ENCODE results near the gene API5.

The API5 gene

GRCh38 chr11:43367382-43368178, 55.8 kb downstream of the API5 start:
- H3K36me3 ChIP-seq (ENCODE audit: control insufficient read depth, insufficient read depth, low read length) = peaks cover 3% of the 10 kb centered on the region
- no peak overlapping the region for H3K27ac ChIP-seq (ENCODE audit: low read depth, low read length)
- no peaks in the 10 kb centered on the region for H3K27me3 ChIP-seq (ENCODE audit: control insufficient read depth, insufficient read depth, low read length)
- H3K4me1 ChIP-seq (ENCODE audit: control insufficient read depth, insufficient read depth, low read length) = no peaks in the 10 kb centered on the region
- H3K9ac ChIP-seq (ENCODE audit: low read length) = no peak overlapping the region
- H3K4me3 ChIP-seq (ENCODE audit: low read length) = no peak overlapping the region

GRCh38 chr11:43376065-43376464, 64.3 kb downstream of the API5 start:
- H3K4me1 ChIP-seq (ENCODE audit: control insufficient read depth, insufficient read depth, low read length) = no peaks in the 10 kb centered on the region
- no peak overlapping the region for H3K4me3 ChIP-seq (ENCODE audit: low read length)
- no peaks in the 10 kb centered on the region for H3K27me3 ChIP-seq (ENCODE audit: control insufficient read depth, insufficient read depth, low read length)
- no peak overlapping the region for H3K9ac ChIP-seq (ENCODE audit: low read length)
- H3K27ac ChIP-seq (ENCODE audit: low read depth, low read length) = no peak overlapping the region
- peaks cover 2% of the 10 kb centered on the region for H3K36me3 ChIP-seq (ENCODE audit: control insufficient read depth, insufficient read depth, low read length)

GRCh38 chr11:43376594-43376993, 64.8 kb downstream of the API5 start:
- no peak overlapping the region for H3K27ac ChIP-seq (ENCODE audit: low read depth, low read length)
- H3K36me3 ChIP-seq (ENCODE audit: control insufficient read depth, insufficient read depth, low read length) = peaks cover 2% of the 10 kb centered on the region
- no peak overlapping the region for H3K4me3 ChIP-seq (ENCODE audit: low read length)
- H3K9ac ChIP-seq (ENCODE audit: low read length) = no peak overlapping the region
- no peaks in the 10 kb centered on the region for H3K4me1 ChIP-seq (ENCODE audit: control insufficient read depth, insufficient read depth, low read length)
- no peaks in the 10 kb centered on the region for H3K27me3 ChIP-seq (ENCODE audit: control insufficient read depth, insufficient read depth, low read length)

- Histone ChIP-seq H3K4me1 (ENCODE audit: control insufficient read depth, insufficient read depth, low read length) (no peaks in the 10 kb centered on the region), H3K36me3 (ENCODE audit: control insufficient read depth, insufficient read depth, low read length) (peaks cover 2% of the 10 kb centered on the region)
These were observed 65.6 kb downstream of the API5 start for GRCh38 chr11:43377389-43377788.

GRCh38 chr11:43378897-43379296, 67.1 kb downstream of the API5 start:
- peaks cover 2% of the 10 kb centered on the region for H3K36me3 ChIP-seq (ENCODE audit: control insufficient read depth, insufficient read depth, low read length)
- H3K27ac ChIP-seq (ENCODE audit: low read depth, low read length) = no peak overlapping the region
- H3K9ac ChIP-seq (ENCODE audit: low read length) = no peak overlapping the region
- no peak overlapping the region for H3K4me3 ChIP-seq (ENCODE audit: low read length)
- no peaks in the 10 kb centered on the region for H3K4me1 ChIP-seq (ENCODE audit: control insufficient read depth, insufficient read depth, low read length)
- H3K27me3 ChIP-seq (ENCODE audit: control insufficient read depth, insufficient read depth, low read length) = no peaks in the 10 kb centered on the region

More at GRCh38 chr11:43377389-43377788, 65.6 kb downstream of the API5 start:
- no peak overlapping the region for H3K4me3 ChIP-seq (ENCODE audit: low read length)
- H3K27ac ChIP-seq (ENCODE audit: low read depth, low read length) = no peak overlapping the region
- no peaks in the 10 kb centered on the region for H3K27me3 ChIP-seq (ENCODE audit: control insufficient read depth, insufficient read depth, low read length)
- no peak overlapping the region for H3K9ac ChIP-seq (ENCODE audit: low read length)

- Histone ChIP-seq H3K27me3 (ENCODE audit: control insufficient read depth, insufficient read depth, low read length) (no peaks in the 10 kb centered on the region), H3K36me3 (ENCODE audit: control insufficient read depth, insufficient read depth, low read length) (peaks cover 2% of the 10 kb centered on the region), H3K4me3 (ENCODE audit: low read length) (no peak overlapping the region), H3K4me1 (ENCODE audit: control insufficient read depth, insufficient read depth, low read length) (no peaks in the 10 kb centered on the region), H3K27ac (ENCODE audit: low read depth, low read length) (no peak overlapping the region), H3K9ac (ENCODE audit: low read length) (no peak overlapping the region)
These were observed 70.0 kb downstream of the API5 start for GRCh38 chr11:43381802-43382201.

GRCh38 chr11:43382614-43383013, 70.8 kb downstream of the API5 start:
- no peaks in the 10 kb centered on the region for H3K27me3 ChIP-seq (ENCODE audit: control insufficient read depth, insufficient read depth, low read length)
- H3K36me3 ChIP-seq (ENCODE audit: control insufficient read depth, insufficient read depth, low read length) = peaks cover 2% of the 10 kb centered on the region
- no peak overlapping the region for H3K27ac ChIP-seq (ENCODE audit: low read depth, low read length)

GRCh38 chr11:43384393-43384792, 72.6 kb downstream of the API5 start:
- no peaks in the 10 kb centered on the region for H3K4me1 ChIP-seq (ENCODE audit: control insufficient read depth, insufficient read depth, low read length)

More at GRCh38 chr11:43382614-43383013, 70.8 kb downstream of the API5 start:
- Histone ChIP-seq H3K4me1 (ENCODE audit: control insufficient read depth, insufficient read depth, low read length) (no peaks in the 10 kb centered on the region), H3K9ac (ENCODE audit: low read length) (no peak overlapping the region), H3K4me3 (ENCODE audit: low read length) (no peak overlapping the region)

GRCh38 chr11:43392713-43393112, 80.9 kb downstream of the API5 start:
- Histone ChIP-seq H3K27me3 (ENCODE audit: control insufficient read depth, insufficient read depth, low read length) (no peaks in the 10 kb centered on the region), H3K4me1 (ENCODE audit: control insufficient read depth, insufficient read depth, low read length) (no peaks in the 10 kb centered on the region), H3K36me3 (ENCODE audit: control insufficient read depth, insufficient read depth, low read length) (peaks cover 9% of the 10 kb centered on the region), H3K27ac (ENCODE audit: low read depth, low read length) (no peak overlapping the region), H3K4me3 (ENCODE audit: low read length) (no peak overlapping the region), H3K9ac (ENCODE audit: low read length) (no peak overlapping the region)

More at GRCh38 chr11:43384393-43384792, 72.6 kb downstream of the API5 start:
- H3K4me3 ChIP-seq (ENCODE audit: low read length) = no peak overlapping the region
- peaks cover 2% of the 10 kb centered on the region for H3K36me3 ChIP-seq (ENCODE audit: control insufficient read depth, insufficient read depth, low read length)
- no peaks in the 10 kb centered on the region for H3K27me3 ChIP-seq (ENCODE audit: control insufficient read depth, insufficient read depth, low read length)
- H3K9ac ChIP-seq (ENCODE audit: low read length) = no peak overlapping the region
- H3K27ac ChIP-seq (ENCODE audit: low read depth, low read length) = no peak overlapping the region

GRCh38 chr11:43393765-43394355, 82.1 kb downstream of the API5 start:
- H3K9ac ChIP-seq (ENCODE audit: low read length) = no peak overlapping the region
- no peak overlapping the region for H3K4me3 ChIP-seq (ENCODE audit: low read length)
- H3K36me3 ChIP-seq (ENCODE audit: control insufficient read depth, insufficient read depth, low read length) = peaks cover 13% of the 10 kb centered on the region
- H3K27ac ChIP-seq (ENCODE audit: low read depth, low read length) = no peak overlapping the region
- no peaks in the 10 kb centered on the region for H3K27me3 ChIP-seq (ENCODE audit: control insufficient read depth, insufficient read depth, low read length)
- no peaks in the 10 kb centered on the region for H3K4me1 ChIP-seq (ENCODE audit: control insufficient read depth, insufficient read depth, low read length)
